Astrocyte (in vitro differentiated cells and primary cell): Measurements from ENCODE around the gene TNFSF15. TPM values are rescaled to one million over a fixed set of nuclear protein-coding genes. Genes with fewer than 3 reads are reported as not detected.
A peak's percentile ranks its signal among the peaks of the same experiment; 100 is the strongest.

Source experiments
- DNase-seq: peaks from one replicate; pipeline ENCODE4 v3.0.0-alpha.2; 2010; ENCODE audit warnings: low read depth
- FAIRE-seq: peaks from 2 replicates; lab custom pipeline; 2011; peaks lifted over from hg19 to GRCh38; lab: Jason Lieb, UNC
- H2AFZ ChIP-seq: 2 replicates; pipeline ENCODE4 v1.6.0; 2012; ENCODE audit warnings: low read depth, low read length, inconsistent platforms
- H3K27ac ChIP-seq: 2 replicates; pipeline ENCODE4 v1.5.1; 2011; ENCODE audit warnings: low read depth, low read length, inconsistent platforms
- H3K27me3 ChIP-seq: 2 replicates; pipeline ENCODE4 v1.6.0; 2011; ENCODE audit warnings: low read length, inconsistent platforms; ENCODE audit not compliant: insufficient read depth
- H3K36me3 ChIP-seq: 2 replicates; pipeline ENCODE4 v1.5.1; 2011; ENCODE audit warnings: low read length, inconsistent platforms; ENCODE audit not compliant: insufficient read depth
- H3K4me1 ChIP-seq: 2 replicates; pipeline ENCODE4 v1.5.1; 2011; ENCODE audit warnings: low read length, inconsistent platforms; ENCODE audit not compliant: insufficient read depth
- H3K4me2 ChIP-seq: 2 replicates; pipeline ENCODE4 v1.6.0; 2012; ENCODE audit warnings: low read length, inconsistent platforms
- H3K4me3 ChIP-seq: 2 replicates; pipeline ENCODE4 v1.5.1; 2011; ENCODE audit warnings: low read depth, mild to moderate bottlenecking, low read length, inconsistent platforms; ENCODE audit not compliant: insufficient read depth
- H3K79me2 ChIP-seq: 2 replicates; pipeline ENCODE4 v1.6.0; 2012; ENCODE audit warnings: mild to moderate bottlenecking, low read length, inconsistent platforms; ENCODE audit not compliant: insufficient read depth
- H3K9ac ChIP-seq: 2 replicates; pipeline ENCODE4 v1.6.0; 2012; ENCODE audit warnings: mild to moderate bottlenecking, low read length, inconsistent platforms
- H3K9me3 ChIP-seq: 2 replicates; pipeline ENCODE4 v1.5.1; 2012; ENCODE audit warnings: low read depth, mild to moderate bottlenecking, low read length, inconsistent platforms; ENCODE audit not compliant: insufficient read depth
- H4K20me1 ChIP-seq: 2 replicates; pipeline ENCODE4 v1.6.0; 2012; ENCODE audit warnings: low read length, inconsistent platforms; ENCODE audit not compliant: insufficient read depth
- H3K27ac Mint-ChIP-seq: one replicate; pipeline ENCODE4 v1.8.0; 2021; ENCODE audit warnings: mild to moderate bottlenecking, mixed read lengths; ENCODE audit not compliant: unreplicated experiment
- H3K27me3 Mint-ChIP-seq: one replicate; pipeline ENCODE4 v1.8.0; 2021; ENCODE audit warnings: low read depth, mixed read lengths; ENCODE audit not compliant: unreplicated experiment
- H3K36me3 Mint-ChIP-seq: one replicate; pipeline ENCODE4 v1.8.0; 2021; ENCODE audit warnings: low read depth, mixed read lengths; ENCODE audit not compliant: unreplicated experiment
- H3K4me1 Mint-ChIP-seq: one replicate; pipeline ENCODE4 v1.8.0; 2021; ENCODE audit warnings: low read depth, mixed read lengths; ENCODE audit not compliant: unreplicated experiment
- H3K4me3 Mint-ChIP-seq: one replicate; pipeline ENCODE4 v1.8.0; 2021; ENCODE audit warnings: mild to moderate bottlenecking, moderate library complexity, mixed read lengths; ENCODE audit not compliant: unreplicated experiment
- H3K9me3 Mint-ChIP-seq: one replicate; pipeline ENCODE4 v1.8.0; 2021; ENCODE audit warnings: mild to moderate bottlenecking, mixed read lengths; ENCODE audit not compliant: unreplicated experiment
- EZH2 ChIP-seq: IDR thresholded peaks from 2 replicates; pipeline ENCODE4 v1.6.1; 2012; ENCODE audit warnings: mild to moderate bottlenecking, low read length, inconsistent platforms; ENCODE audit not compliant: insufficient read depth
- total RNA-seq: library from RNA; stranded (reverse); gene quantifications from 2 replicates; pipeline ENCODE4 v1.2.1, GENCODE V29; 2021
- TF ChIP-seq, protein P1 (sequence below): IDR thresholded peaks from 2 replicates; pipeline ENCODE4 v1.5.1; 2011; ENCODE audit warnings: low read depth, mild to moderate bottlenecking, inconsistent platforms, low read length, moderate library complexity; ENCODE audit not compliant: insufficient read depth

TNFSF15 gene
- total RNA-seq, 1 donor from 2014 or later: 10.3 TPM

DNA sequence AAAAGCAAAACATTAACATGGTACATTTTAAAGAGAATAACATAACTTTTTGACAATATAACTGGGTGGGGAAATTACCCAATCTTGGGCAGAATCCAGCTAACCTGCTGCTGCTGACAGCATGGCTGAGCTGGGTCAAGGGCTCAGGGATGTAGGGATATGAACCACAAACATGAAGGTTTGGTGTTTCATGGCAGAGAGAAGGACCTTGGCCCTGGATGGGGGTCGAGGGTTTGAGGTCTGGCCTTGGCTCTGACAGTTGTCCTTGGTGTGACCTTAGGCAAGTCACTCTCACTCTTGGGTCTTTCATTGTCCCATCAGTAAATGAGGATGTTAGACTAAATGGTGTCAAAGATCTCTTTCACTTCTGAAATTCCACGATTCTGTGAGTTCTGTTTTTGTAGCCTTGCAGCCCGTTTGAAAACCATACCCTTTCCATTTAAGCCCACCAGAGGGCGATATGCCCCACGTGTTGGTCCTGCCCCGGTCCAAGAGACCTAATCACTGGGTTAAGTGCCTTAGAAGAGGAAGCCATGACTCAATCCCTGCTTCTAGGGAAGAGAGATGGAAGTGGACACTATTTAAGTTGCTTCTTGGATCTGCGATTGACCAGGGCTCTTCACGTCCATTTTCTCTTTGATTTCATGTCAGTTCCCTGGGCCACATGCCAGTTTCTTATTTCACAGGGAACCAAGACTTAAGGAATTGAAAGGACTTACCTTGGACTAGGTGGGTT is 67.1 kb downstream of the TNFSF15 start:
- DNase-seq (peak; percentile 72), FAIRE-seq (peak; percentile 98)
- TF ChIP-seq, protein P1, sequence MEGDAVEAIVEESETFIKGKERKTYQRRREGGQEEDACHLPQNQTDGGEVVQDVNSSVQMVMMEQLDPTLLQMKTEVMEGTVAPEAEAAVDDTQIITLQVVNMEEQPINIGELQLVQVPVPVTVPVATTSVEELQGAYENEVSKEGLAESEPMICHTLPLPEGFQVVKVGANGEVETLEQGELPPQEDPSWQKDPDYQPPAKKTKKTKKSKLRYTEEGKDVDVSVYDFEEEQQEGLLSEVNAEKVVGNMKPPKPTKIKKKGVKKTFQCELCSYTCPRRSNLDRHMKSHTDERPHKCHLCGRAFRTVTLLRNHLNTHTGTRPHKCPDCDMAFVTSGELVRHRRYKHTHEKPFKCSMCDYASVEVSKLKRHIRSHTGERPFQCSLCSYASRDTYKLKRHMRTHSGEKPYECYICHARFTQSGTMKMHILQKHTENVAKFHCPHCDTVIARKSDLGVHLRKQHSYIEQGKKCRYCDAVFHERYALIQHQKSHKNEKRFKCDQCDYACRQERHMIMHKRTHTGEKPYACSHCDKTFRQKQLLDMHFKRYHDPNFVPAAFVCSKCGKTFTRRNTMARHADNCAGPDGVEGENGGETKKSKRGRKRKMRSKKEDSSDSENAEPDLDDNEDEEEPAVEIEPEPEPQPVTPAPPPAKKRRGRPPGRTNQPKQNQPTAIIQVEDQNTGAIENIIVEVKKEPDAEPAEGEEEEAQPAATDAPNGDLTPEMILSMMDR: peak; percentile 87
- no peak for TF ChIP-seq EZH2
- peaks cover 3% of the 10 kb centered on the region for H3K27me3 Mint-ChIP-seq
- H3K27me3 ChIP-seq: no peaks in the 10 kb centered on the region
- no peaks in the 10 kb centered on the region for H3K4me1 ChIP-seq
- no peak overlapping the region for H3K4me3 Mint-ChIP-seq
- peaks cover 9% of the 10 kb centered on the region for H3K4me1 Mint-ChIP-seq
- no peaks in the 10 kb centered on the region for H3K9me3 Mint-ChIP-seq
- no peak overlapping the region for H3K4me2 ChIP-seq
- H4K20me1 ChIP-seq: no peaks in the 10 kb centered on the region
- no peaks in the 10 kb centered on the region for H3K36me3 Mint-ChIP-seq
- H2AFZ ChIP-seq: no peak overlapping the region
- H3K4me3 ChIP-seq: no peak overlapping the region
- H3K36me3 ChIP-seq: no peaks in the 10 kb centered on the region
- no peak overlapping the region for H3K27ac ChIP-seq
- H3K9ac ChIP-seq: no peak overlapping the region
- H3K79me2 ChIP-seq: no peaks in the 10 kb centered on the region
- no peak overlapping the region for H3K27ac Mint-ChIP-seq
- no peaks in the 10 kb centered on the region for H3K9me3 ChIP-seq

DNA sequence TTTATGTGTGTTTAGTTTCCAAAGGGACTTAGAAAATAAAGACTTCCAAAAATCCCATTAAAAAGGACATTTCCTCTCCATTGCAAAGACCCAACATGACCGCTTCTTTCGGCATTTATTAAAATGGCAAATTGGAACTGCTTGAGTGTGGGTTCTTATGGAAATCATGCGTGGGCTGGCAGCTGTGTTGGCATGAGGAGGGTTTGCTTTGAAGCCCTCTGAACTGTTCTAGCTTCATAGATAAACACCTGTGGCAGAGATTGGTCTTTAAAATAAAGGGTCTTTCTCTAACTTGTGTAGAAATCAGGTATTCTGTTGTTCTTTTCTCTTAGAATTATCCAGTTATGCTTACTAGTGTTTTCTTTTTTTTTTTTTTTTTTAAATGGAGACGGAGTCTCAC is 68.0 kb downstream of the TNFSF15 start:
- Histone ChIP-seq H3K79me2 (no peaks in the 10 kb centered on the region), H3K9me3 (no peaks in the 10 kb centered on the region), H3K4me2 (no peak overlapping the region), H3K36me3 (no peaks in the 10 kb centered on the region), H2AFZ (no peak overlapping the region), H3K4me3 (no peak overlapping the region), H3K27me3 (no peaks in the 10 kb centered on the region), H3K9ac (no peak overlapping the region), H3K27ac (no peak overlapping the region), H4K20me1 (no peaks in the 10 kb centered on the region), H3K4me1 (peaks cover under 1% of the 10 kb centered on the region)
- H3K4me3 Mint-ChIP-seq: no peak overlapping the region
- H3K9me3 Mint-ChIP-seq: no peaks in the 10 kb centered on the region
- TF ChIP-seq EZH2: no peak
- TF ChIP-seq, protein P1: no peak
- H3K27ac Mint-ChIP-seq: no peak overlapping the region
- no peaks in the 10 kb centered on the region for H3K36me3 Mint-ChIP-seq
- DNase-seq (no peak), FAIRE-seq (no peak)
- H3K27me3 Mint-ChIP-seq: peaks cover 3% of the 10 kb centered on the region
- peaks cover 9% of the 10 kb centered on the region for H3K4me1 Mint-ChIP-seq

DNA sequence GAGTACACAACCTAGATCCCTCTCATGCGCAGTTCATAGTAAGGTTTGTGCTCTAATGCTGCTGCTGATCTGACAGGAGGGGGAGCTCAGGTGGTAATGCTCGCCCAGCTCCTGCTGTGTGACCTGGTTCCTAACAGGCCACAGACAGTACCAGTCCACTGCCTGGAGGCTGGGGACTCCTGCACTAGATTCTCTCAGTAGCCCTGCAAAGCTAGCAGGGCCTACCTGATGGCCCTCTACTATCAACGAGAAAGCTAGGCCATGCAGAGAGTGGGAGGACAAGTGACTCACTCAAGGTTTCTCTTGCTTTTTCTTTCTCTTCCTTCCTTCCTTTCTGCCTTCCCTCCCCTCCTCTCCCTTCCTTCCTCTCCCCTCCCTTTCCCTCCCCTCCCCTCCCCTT is 68.7 kb downstream of the TNFSF15 start:
- no peak overlapping the region for H3K4me2 ChIP-seq
- TF ChIP-seq EZH2: no peak
- TF ChIP-seq, protein P1: no peak
- H2AFZ ChIP-seq: no peak overlapping the region
- H3K4me1 Mint-ChIP-seq: peaks cover 9% of the 10 kb centered on the region
- H3K4me3 ChIP-seq: no peak overlapping the region
- FAIRE-seq (no peak), DNase-seq (no peak)
- no peaks in the 10 kb centered on the region for H3K36me3 ChIP-seq
- H3K4me3 Mint-ChIP-seq: no peak overlapping the region
- H3K79me2 ChIP-seq: no peaks in the 10 kb centered on the region
- no peak overlapping the region for H3K27ac ChIP-seq
- H3K27me3 ChIP-seq: no peaks in the 10 kb centered on the region
- peaks cover 3% of the 10 kb centered on the region for H3K27me3 Mint-ChIP-seq
- H3K9me3 Mint-ChIP-seq: no peaks in the 10 kb centered on the region
- H3K9ac ChIP-seq: no peak overlapping the region
- H3K36me3 Mint-ChIP-seq: no peaks in the 10 kb centered on the region
- no peaks in the 10 kb centered on the region for H4K20me1 ChIP-seq
- no peak overlapping the region for H3K27ac Mint-ChIP-seq
- no peaks in the 10 kb centered on the region for H3K9me3 ChIP-seq
- H3K4me1 ChIP-seq: peaks cover 3% of the 10 kb centered on the region
